OCI-LY1 (cell line): ENCODE data around the gene HFE.

Experiments
- H2AFZ ChIP-seq: fragments of 200-600 bp; sonication (generic), shearing (Covaris generic); 2 replicates; pipeline ENCODE4 v1.6.0; 2014; ENCODE audit warnings: antibody characterized with exemption, mild to moderate bottlenecking, low read length
- H3F3A ChIP-seq: fragments of 200-600 bp; sonication (generic), shearing (Covaris generic); 2 replicates; pipeline ENCODE4 v1.6.0; 2014; ENCODE audit warnings: mild to moderate bottlenecking, antibody characterized with exemption, low read length, moderate library complexity; ENCODE audit not compliant: insufficient read depth
- H3K27ac ChIP-seq: fragments of 200-600 bp; sonication (generic); 2 replicates; pipeline ENCODE4 v1.5.1; 2014; ENCODE audit warnings: low read length, mixed run types, mild to moderate bottlenecking, low read depth; ENCODE audit not compliant: poor library complexity, severe bottlenecking
- H3K27me3 ChIP-seq: fragments of 200-600 bp; sonication (generic); 2 replicates; pipeline ENCODE4 v1.6.0; 2014; ENCODE audit warnings: antibody characterized with exemption, mild to moderate bottlenecking, low read length, moderate library complexity; ENCODE audit not compliant: insufficient read depth
- H3K36me3 ChIP-seq: fragments of 200-600 bp; sonication (generic); 2 replicates; pipeline ENCODE4 v1.6.1; 2014; ENCODE audit warnings: mild to moderate bottlenecking, antibody characterized with exemption, low read length, moderate library complexity, mixed read lengths; ENCODE audit not compliant: insufficient read depth
- H3K4me1 ChIP-seq: fragments of 200-600 bp; sonication (generic); 2 replicates; pipeline ENCODE4 v1.5.1; 2014; ENCODE audit warnings: mild to moderate bottlenecking, low read length, moderate library complexity; ENCODE audit not compliant: insufficient read depth, severe bottlenecking
- H3K4me2 ChIP-seq: fragments of 200-600 bp; sonication (generic), shearing (Covaris generic); 2 replicates; pipeline ENCODE4 v1.6.1; 2014; ENCODE audit warnings: low read length
- H3K4me3 ChIP-seq: fragments of 200-600 bp; sonication (generic); 2 replicates; pipeline ENCODE4 v1.5.1; 2014; ENCODE audit warnings: low read length, low read depth, mild to moderate bottlenecking, mixed read lengths; ENCODE audit not compliant: poor library complexity, severe bottlenecking
- H3K79me2 ChIP-seq: fragments of 200-600 bp; shearing (Covaris generic); 2 replicates; pipeline ENCODE4 v1.6.1; 2016; ENCODE audit warnings: mixed run types, low read length, mixed read lengths; ENCODE audit not compliant: insufficient read depth
- H3K9ac ChIP-seq: fragments of 200-600 bp; sonication (generic), shearing (Covaris generic); 2 replicates; pipeline ENCODE4 v1.6.1; 2014; ENCODE audit warnings: mild to moderate bottlenecking, low read length, mixed read lengths
- H3K9me2 ChIP-seq: fragments of 200-600 bp; sonication (generic), shearing (Covaris generic); 2 replicates; pipeline ENCODE4 v1.6.1; 2014; ENCODE audit warnings: low read depth, mild to moderate bottlenecking, low read length, mixed read lengths
- H3K9me3 ChIP-seq: fragments of 200-600 bp; shearing (Covaris generic); 2 replicates; pipeline ENCODE4 v1.6.1; 2014; ENCODE audit warnings: low read length, mixed read lengths
- H4K20me1 ChIP-seq: fragments of 200-600 bp; sonication (generic), shearing (Covaris generic); 2 replicates; pipeline ENCODE4 v1.6.0; 2016; ENCODE audit warnings: mild to moderate bottlenecking, low read length; ENCODE audit not compliant: insufficient read depth
- EZH2 ChIP-seq: fragments of 200-600 bp; sonication (generic), shearing (Covaris generic); IDR thresholded peaks from 2 replicates; pipeline ENCODE4 v1.8.0; 2017; ENCODE audit warnings: borderline replicate concordance, mixed run types, mild to moderate bottlenecking, antibody characterized with exemption, low read length, moderate library complexity, mixed read lengths
- TF ChIP-seq, protein P1 (sequence below): fragments of 200-600 bp; sonication (generic), shearing (Covaris generic); IDR thresholded peaks from 2 replicates; pipeline ENCODE4 v1.5.1; 2017; ENCODE audit warnings: mild to moderate bottlenecking, antibody characterized with exemption, low read length, moderate library complexity, mixed read lengths

Gene HFE, protein sequence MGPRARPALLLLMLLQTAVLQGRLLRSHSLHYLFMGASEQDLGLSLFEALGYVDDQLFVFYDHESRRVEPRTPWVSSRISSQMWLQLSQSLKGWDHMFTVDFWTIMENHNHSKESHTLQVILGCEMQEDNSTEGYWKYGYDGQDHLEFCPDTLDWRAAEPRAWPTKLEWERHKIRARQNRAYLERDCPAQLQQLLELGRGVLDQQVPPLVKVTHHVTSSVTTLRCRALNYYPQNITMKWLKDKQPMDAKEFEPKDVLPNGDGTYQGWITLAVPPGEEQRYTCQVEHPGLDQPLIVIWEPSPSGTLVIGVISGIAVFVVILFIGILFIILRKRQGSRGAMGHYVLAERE

DNA sequence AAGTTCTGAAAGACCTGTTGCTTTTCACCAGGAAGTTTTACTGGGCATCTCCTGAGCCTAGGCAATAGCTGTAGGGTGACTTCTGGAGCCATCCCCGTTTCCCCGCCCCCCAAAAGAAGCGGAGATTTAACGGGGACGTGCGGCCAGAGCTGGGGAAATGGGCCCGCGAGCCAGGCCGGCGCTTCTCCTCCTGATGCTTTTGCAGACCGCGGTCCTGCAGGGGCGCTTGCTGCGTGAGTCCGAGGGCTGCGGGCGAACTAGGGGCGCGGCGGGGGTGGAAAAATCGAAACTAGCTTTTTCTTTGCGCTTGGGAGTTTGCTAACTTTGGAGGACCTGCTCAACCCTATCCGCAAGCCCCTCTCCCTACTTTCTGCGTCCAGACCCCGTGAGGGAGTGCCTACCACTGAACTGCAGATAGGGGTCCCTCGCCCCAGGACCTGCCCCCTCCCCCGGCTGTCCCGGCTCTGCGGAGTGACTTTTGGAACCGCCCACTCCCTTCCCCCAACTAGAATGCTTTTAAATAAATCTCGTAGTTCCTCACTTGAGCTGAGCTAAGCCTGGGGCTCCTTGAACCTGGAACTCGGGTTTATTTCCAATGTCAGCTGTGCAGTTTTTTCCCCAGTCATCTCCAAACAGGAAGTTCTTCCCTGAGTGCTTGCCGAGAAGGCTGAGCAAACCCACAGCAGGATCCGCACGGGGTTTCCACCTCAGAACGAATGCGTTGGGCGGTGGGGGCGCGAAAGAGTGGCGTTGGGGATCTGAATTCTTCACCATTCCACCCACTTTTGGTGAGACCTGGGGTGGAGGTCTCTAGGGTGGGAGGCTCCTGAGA, at the start of gene HFE:
HFE (plus strand) TSS at position 146 of the 832 bp plus-strand sequence; CDS start at position 158, 12 bp downstream.
- Histone ChIP-seq H3K27ac (no peak within 1 kb of the TSS), H2AFZ (peak within 1 kb of the TSS; percentile 90), H3K79me2 (no peaks in the 10 kb centered on the region), H3K9ac (peak within 1 kb of the TSS; percentile 64), H3K4me3 (peak within 1 kb of the TSS; percentile 67), H3K4me1 (peaks cover 23% of the 10 kb centered on the region), H3F3A (0 out of 2 replicates have a peak, but pooled peaks cover 2% of the 10 kb centered on the region), H4K20me1 (no peaks in the 10 kb centered on the region), H3K27me3 (no peaks in the 10 kb centered on the region; the same call in 1 of the 2 replicates), H3K36me3 (peaks cover 5% of the 10 kb centered on the region; the same call in 1 of the 2 replicates), H3K9me3 (peaks cover 5% of the 10 kb centered on the region; the same call in 1 of the 2 replicates), H3K9me2 (no peaks in the 10 kb centered on the region), H3K4me2 (peak within 1 kb of the TSS; percentile 97)
- TF ChIP-seq, protein P1, sequence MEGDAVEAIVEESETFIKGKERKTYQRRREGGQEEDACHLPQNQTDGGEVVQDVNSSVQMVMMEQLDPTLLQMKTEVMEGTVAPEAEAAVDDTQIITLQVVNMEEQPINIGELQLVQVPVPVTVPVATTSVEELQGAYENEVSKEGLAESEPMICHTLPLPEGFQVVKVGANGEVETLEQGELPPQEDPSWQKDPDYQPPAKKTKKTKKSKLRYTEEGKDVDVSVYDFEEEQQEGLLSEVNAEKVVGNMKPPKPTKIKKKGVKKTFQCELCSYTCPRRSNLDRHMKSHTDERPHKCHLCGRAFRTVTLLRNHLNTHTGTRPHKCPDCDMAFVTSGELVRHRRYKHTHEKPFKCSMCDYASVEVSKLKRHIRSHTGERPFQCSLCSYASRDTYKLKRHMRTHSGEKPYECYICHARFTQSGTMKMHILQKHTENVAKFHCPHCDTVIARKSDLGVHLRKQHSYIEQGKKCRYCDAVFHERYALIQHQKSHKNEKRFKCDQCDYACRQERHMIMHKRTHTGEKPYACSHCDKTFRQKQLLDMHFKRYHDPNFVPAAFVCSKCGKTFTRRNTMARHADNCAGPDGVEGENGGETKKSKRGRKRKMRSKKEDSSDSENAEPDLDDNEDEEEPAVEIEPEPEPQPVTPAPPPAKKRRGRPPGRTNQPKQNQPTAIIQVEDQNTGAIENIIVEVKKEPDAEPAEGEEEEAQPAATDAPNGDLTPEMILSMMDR = no peak
- TF ChIP-seq EZH2 = no peak

DNA sequence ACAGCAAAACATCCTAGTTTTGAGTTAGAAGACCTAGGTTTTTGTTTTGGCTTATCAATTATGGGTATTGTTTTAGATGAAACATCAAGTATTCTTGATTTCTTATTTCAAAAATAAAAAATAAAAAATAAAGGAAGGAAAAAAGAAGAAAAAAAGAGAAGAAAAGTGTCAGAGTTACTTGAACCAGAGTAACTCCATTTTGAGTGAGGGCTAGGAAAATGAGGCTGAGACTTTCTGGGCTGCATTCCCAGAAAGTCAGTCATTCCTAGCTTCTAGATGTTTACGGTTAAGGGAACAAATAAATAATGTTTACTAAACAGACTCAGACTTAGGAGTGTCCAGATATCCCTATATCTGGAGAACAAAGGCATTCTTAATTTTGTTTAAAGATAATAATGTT, 45.3 kb upstream of the HFE start:
- H3F3A ChIP-seq = peaks cover 14% of the 10 kb centered on the region
- no peaks in the 10 kb centered on the region for H4K20me1 ChIP-seq
- peaks cover 37% of the 10 kb centered on the region for H3K4me1 ChIP-seq
- no peaks in the 10 kb centered on the region for H3K36me3 ChIP-seq
- H2AFZ ChIP-seq = no peak overlapping the region
- TF ChIP-seq EZH2 = no peak
- TF ChIP-seq, protein P1 = no peak
- H3K79me2 ChIP-seq = no peaks in the 10 kb centered on the region
- no peak overlapping the region for H3K4me2 ChIP-seq
- no peaks in the 10 kb centered on the region for H3K27me3 ChIP-seq
- H3K9ac ChIP-seq = no peak overlapping the region
- H3K9me2 ChIP-seq = no peaks in the 10 kb centered on the region
- H3K4me3 ChIP-seq = no peak overlapping the region
- no peak overlapping the region for H3K27ac ChIP-seq
- H3K9me3 ChIP-seq = no peaks in the 10 kb centered on the region

DNA sequence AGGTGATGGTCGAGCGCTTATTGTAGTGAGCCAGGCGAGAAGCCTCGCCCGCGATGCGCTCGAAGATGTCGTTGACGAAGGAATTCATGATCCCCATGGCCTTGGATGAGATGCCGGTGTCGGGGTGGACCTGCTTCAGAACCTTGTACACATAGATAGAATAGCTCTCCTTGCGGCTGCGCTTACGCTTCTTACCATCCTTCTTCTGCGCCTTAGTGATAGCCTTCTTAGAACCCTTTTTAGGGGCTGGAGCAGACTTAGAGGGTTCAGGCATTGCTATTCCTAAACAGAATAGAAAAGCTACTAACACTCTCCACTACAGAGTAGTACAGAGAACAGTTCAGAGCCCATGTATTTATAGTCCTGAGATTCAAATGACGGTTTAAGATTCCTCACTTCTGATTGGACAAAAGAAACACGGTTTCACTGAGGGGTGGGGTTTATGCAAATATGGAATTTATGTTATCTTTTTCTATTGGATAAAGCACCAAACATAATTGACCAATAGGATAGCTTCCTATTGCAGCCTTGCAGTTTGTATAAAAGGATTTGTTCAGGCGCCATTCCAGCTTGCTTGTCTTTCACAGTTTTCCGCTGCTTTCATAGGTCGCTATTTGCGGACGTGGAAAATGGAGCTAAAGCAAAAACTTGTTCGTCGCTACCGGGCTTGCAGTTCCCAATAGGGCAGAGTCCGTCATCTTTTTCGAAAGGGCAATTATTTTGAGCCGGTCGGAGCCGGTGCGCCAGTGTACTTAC, 43.7 kb upstream of the HFE start:
- Histone ChIP-seq H3K9ac (peak overlapping the region; percentile 87), H3K4me1 (peaks cover 49% of the 10 kb centered on the region), H3K4me2 (peak overlapping the region; percentile 85), H3K36me3 (no peaks in the 10 kb centered on the region), H3K27ac (peak overlapping the region; percentile 99), H3K4me3 (peak overlapping the region; percentile 59), H3F3A (peaks cover 14% of the 10 kb centered on the region), H4K20me1 (no peaks in the 10 kb centered on the region), H2AFZ (no peak overlapping the region), H3K79me2 (no peaks in the 10 kb centered on the region), H3K9me3 (no peaks in the 10 kb centered on the region), H3K27me3 (no peaks in the 10 kb centered on the region), H3K9me2 (no peaks in the 10 kb centered on the region)
- TF ChIP-seq, protein P1 = no peak
- TF ChIP-seq EZH2 = no peak
